C1 segment of cervical spinal cord (tissue), 14 donors: Measurements from ENCODE around the gene FSIP1.

Experiments
- DNase-seq, 14 donors: peaks; one replicate each; lab custom pipeline; 2025; lab: John Stamatoyannopoulos, UW

FSIP1 gene

DNA sequence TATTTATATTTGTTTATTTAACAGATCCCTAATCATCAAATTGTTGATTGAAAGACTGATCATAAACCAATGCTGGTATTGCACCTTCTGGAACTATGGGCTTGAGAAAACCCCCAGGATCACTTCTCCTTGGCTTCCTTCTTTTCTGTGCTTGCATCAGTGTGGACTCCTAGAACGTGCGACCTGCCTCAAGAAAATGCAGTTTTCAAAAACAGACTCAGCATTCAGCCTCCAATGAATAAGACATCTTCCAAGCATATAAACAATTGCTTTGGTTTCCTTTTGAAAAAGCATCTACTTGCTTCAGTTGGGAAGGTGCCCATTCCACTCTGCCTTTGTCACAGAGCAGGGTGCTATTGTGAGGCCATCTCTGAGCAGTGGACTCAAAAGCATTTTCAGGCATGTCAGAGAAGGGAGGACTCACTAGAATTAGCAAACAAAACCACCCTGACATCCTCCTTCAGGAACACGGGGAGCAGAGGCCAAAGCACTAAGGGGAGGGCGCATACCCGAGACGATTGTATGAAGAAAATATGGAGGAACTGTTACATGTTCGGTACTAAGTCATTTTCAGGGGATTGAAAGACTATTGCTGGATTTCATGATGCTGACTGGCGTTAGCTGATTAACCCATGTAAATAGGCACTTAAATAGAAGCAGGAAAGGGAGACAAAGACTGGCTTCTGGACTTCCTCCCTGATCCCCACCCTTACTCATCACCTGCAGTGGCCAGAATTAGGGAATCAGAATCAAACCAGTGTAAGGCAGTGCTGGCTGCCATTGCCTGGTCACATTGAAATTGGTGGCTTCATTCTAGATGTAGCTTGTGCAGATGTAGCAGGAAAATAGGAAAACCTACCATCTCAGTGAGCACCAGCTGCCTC lies 187.1 kb downstream of the FSIP1 start:
- DNase-seq: no peak

DNA sequence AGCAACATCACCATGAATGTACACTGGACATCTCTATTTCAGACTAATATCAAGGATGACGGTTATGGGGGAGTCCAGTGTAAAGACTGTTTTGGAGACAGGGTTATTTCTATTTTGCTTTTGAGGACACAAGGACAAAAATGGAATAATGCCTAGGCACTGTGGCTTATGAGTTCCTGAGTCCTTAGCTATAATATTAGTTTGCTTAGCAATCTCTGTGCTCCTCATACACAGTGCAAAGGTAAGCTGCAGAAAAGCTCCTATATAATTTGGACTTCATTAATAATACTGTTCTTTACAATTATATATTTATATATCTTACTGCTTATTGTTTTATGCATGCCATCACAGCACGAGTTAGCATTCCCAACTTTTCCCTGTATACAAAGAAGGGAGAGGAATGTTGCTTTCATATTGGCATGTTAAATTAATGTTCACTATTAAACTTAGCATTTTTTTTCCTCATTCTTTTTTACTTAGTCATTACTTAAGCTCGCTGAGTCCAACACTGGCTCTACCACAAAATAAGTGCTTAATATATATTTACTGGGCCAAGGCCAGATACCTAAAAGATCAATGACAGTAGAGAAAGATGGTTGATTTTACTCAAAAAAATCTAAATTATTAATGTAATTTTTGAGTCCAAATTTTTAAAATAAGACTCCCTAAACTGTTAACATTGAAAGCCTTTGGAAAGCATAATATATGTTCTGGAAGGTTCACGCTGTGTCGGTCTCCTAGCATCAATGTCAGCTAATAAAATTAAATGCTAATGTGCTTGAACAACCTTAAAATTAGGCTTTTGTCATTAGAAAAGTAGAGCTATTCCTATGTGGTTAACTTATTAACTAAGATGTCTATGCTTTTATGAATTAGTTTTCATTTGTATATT lies 187.9 kb downstream of the FSIP1 start:
- no peak for DNase-seq

DNA sequence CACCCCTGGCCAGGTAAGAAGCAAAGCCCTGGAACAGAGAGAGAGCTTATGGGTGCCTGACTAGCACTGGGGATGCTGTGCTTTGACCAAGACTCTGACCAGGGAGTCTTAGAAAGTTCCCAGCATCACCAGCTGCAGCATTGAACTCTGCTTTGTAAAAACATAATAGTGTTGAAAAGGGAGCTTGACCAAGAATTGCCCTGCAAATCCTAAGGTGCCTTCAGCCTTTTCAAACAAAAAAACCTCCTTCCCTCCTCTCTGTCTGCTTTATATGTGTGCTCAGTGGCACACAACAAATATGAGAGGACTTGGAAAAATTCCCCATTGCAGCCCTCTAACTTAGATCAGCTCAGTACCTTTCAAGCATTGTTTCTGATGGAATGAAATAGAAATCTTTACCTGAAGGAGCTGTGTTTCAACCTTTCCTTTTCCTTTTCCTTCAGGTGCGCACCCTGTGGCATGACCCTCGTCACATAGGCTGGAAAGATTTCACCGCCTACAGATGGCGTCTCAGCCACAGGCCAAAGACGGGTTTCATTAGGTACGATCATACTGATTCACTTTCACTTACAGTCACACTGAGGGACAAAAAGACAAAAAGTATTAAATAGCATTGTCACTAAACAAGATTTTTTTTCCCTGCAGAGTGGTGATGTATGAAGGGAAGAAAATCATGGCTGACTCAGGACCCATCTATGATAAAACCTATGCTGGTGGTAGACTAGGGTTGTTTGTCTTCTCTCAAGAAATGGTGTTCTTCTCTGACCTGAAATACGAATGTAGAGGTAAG lies 188.8 kb downstream of the FSIP1 start:
- no peak for DNase-seq

GRCh38 chr15:39593071-39593655 lies 189.5 kb downstream of the FSIP1 start:
- DNase-seq: no peak

- no peak for DNase-seq
Measured at GRCh38 chr15:39592500-39592899, 190.1 kb downstream of the FSIP1 start.

GRCh38 chr15:39591896-39592315 lies 190.7 kb downstream of the FSIP1 start:
- no peak for DNase-seq

- DNase-seq: no peak
Measured at GRCh38 chr15:39591141-39591895, 191.3 kb downstream of the FSIP1 start.

DNA sequence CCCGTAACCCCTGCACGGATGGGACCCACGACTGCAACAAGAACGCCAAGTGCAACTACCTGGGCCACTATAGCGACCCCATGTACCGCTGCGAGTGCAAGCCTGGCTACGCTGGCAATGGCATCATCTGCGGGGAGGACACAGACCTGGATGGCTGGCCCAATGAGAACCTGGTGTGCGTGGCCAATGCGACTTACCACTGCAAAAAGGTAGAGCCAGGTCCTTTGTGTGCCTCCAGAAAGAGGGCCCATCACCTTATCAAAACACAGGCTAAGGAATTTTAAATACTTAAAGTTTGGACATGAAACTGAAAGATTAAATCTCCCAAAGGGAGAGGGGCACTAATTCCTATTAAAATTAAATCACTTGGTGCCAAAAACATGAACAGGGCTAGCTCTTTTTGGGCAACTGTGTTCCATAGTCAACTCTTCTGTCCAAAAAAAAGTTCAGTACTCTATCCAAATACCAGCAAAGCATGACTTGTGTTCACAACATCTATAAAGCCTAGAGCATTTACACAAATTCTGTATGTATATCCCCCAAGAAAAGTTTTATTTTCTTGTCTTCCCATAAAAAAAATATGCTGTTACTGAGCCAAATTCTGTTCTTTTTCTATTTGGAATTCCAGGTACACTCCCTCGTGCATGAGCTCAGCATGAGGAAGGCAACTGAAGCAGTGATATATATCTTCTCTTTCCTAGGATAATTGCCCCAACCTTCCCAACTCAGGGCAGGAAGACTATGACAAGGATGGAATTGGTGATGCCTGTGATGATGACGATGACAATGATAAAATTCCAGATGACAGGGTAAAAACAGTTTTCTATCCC lies 192.6 kb downstream of the FSIP1 start:
- DNase-seq: no peak

GRCh38 chr15:39589193-39589814 lies 193.3 kb downstream of the FSIP1 start:
- no peak for DNase-seq

- no peak for DNase-seq
Measured at GRCh38 chr15:39588531-39589192, 194.0 kb downstream of the FSIP1 start.

DNA sequence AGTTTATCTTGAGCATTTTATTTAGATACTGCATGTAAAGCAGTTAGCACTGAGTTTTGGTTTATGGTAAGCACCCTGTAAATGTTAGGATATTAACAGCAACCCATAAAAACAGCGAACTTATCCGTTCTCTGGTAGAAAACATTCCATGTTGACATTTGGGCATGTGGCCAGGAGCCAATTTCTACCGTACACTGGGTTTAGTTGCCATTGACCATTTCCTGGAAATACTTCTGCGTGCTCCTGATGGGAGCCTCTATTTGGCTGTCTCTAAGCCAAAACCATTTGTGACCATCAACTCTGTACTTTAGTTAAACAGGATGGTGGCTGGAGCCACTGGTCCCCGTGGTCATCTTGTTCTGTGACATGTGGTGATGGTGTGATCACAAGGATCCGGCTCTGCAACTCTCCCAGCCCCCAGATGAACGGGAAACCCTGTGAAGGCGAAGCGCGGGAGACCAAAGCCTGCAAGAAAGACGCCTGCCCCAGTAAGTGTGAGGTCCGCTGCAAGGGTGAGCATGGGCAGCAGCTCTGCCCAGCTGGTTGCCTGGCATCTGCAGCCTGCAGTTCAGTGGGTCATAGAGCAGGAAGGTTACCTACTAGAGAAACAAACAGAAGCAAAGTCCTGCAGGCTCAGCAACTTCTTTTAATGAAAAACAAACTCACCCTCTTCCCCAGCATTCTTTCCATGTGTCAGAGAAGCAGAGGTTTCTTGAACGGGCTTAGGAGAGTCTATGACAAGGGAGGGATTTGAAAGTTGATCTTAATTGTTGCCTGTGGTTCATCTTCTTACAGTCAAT lies 194.7 kb downstream of the FSIP1 start:
- DNase-seq: no peak

- no peak for DNase-seq
Measured at GRCh38 chr15:39587096-39587721, 195.4 kb downstream of the FSIP1 start.

DNA sequence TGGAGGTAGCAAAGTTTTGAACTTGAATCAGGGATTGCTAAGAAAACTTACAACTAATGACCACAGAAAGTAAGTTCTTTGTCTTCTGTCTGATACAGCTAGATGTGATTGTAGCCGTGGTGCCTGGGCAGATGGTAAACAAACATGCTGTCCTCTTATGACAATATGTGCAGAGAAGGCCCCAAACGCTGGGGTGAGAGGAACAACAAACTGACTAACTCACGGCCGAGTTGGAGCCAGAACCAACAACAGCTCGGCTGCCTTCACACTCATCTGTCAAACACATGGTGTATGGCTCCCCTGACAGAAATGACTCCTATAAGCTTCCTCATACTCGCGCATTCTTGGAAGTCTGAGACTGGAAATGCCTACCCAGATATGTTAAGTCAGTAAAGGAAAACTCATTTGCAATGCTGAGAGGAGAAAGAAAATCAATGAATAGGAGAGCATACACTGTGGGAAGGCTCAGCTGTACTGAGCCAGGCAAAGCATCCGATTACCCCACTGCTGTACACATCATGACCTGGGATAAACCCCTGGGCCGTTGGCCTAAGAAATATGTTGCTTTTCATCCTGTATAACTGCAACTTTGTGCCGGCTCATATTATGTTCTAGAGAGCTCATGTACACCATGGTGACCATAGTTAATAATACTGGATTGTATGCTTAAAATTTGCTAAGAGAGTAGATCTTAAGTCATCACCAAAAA lies 196.1 kb downstream of the FSIP1 start:
- DNase-seq: no peak

- no peak for DNase-seq
Measured at GRCh38 chr15:39585871-39586301, 196.8 kb downstream of the FSIP1 start.

GRCh38 chr15:39585389-39585841 lies 197.2 kb downstream of the FSIP1 start:
- DNase-seq: no peak

GRCh38 chr15:39584662-39585388 lies 197.8 kb downstream of the FSIP1 start:
- no peak for DNase-seq
